HepG2 (cell line): ENCODE measurements around the gene EIF1AD. TPM values are rescaled to one million over a fixed set of nuclear protein-coding genes. Genes with fewer than 3 reads are reported as not detected.

Source experiments
- ATAD3A ChIP-seq: sonication (generic); formaldehyde crosslinking; IDR thresholded peaks from 2 replicates; pipeline ENCODE4 v1.4.0; 2020; ENCODE audit warnings: missing genetic modification reagents
- EEA1 ChIP-seq: sonication (generic); formaldehyde crosslinking; IDR thresholded peaks from 2 replicates; pipeline ENCODE4 v1.5.1; 2020; ENCODE audit warnings: mild to moderate bottlenecking, missing genetic modification reagents, borderline replicate concordance
- MXD4 ChIP-seq: IDR thresholded peaks from 2 replicates; pipeline ENCODE4 v1.6.1; 2016; ENCODE audit warnings: mild to moderate bottlenecking, missing biosample characterization, missing genetic modification reagents
- NFKBIZ ChIP-seq: IDR thresholded peaks from 2 replicates; pipeline ENCODE4 v1.6.1; 2018; ENCODE audit warnings: missing genetic modification reagents, missing compliant biosample characterization
- SYNCRIP ChIP-seq: fragments of 200-400 bp; formaldehyde crosslinking; IDR thresholded peaks from 2 replicates; pipeline ENCODE4 v1.6.1; 2018; ENCODE audit warnings: mild to moderate bottlenecking, low read depth, low read length; ENCODE audit not compliant: insufficient read depth
- ZBTB1 ChIP-seq: sonication (generic); formaldehyde crosslinking; IDR thresholded peaks from 2 replicates; pipeline ENCODE4 v1.4.0; 2020; ENCODE audit warnings: missing genetic modification reagents, borderline replicate concordance
- ZNF543 ChIP-seq: sonication (generic); formaldehyde crosslinking; IDR thresholded peaks from 2 replicates; pipeline ENCODE4 v1.4.0; 2020; ENCODE audit warnings: mild to moderate bottlenecking, missing genetic modification reagents
- ZNF569 ChIP-seq: sonication (generic); formaldehyde crosslinking; IDR thresholded peaks from 2 replicates; pipeline ENCODE4 v1.5.0; 2020; ENCODE audit warnings: mild to moderate bottlenecking, missing genetic modification reagents, moderate library complexity, borderline replicate concordance
- ZNF850 ChIP-seq: sonication (generic); formaldehyde crosslinking; conservative IDR thresholded peaks from 2 replicates; pipeline ENCODE4 v1.9.0; 2021; ENCODE audit warnings: mild to moderate bottlenecking, missing genetic modification reagents
- polyA plus RNA-seq, 8 experiments: library from polyadenylated mRNA; depleted of rRNA in 3 of 8; stranded (reverse) in 7 of 8; unstranded in 1 of 8; fragments of >200 nt; fragmentation: Illumina TruSeq in 4 of 8; extraction: Trizol in 4 of 8; gene quantifications; 2 replicates each; pipeline versions ENCODE4 v1.2.1 to v1.2.3, GENCODE V29; 2011 to 2016; ENCODE audit warnings: low read depth in 4 of 8, missing spikeins in 1 of 8, mixed read lengths in 1 of 8; ENCODE audit not compliant: insufficient read depth in 1 of 8
- total RNA-seq, 5 experiments: library from RNA; depleted of rRNA; stranded (reverse); fragments of >200 nt; fragmentation: Illumina TruSeq; extraction: Trizol; gene quantifications; 2 replicates each; pipeline ENCODE4 v1.2.3, GENCODE V29; 2016; ENCODE audit warnings: low read depth in 1 of 5
- TF ChIP-seq, protein P1 (sequence below): IDR thresholded peaks from 2 replicates; pipeline ENCODE4 v1.6.1; 2016; ENCODE audit warnings: low read depth
- TF ChIP-seq, protein P2 (sequence below): sonication (generic); formaldehyde crosslinking; IDR thresholded peaks from 2 replicates; pipeline ENCODE4 v1.8.1; 2023; ENCODE audit warnings: mild to moderate bottlenecking, missing genetic modification reagents, borderline replicate concordance
- TF ChIP-seq, protein P3 (sequence below): sonication (generic); formaldehyde crosslinking; IDR thresholded peaks from 2 replicates; pipeline ENCODE4 v1.4.0; 2020; ENCODE audit warnings: mild to moderate bottlenecking, missing genetic modification reagents
- TF ChIP-seq, protein P4 (sequence below): sonication (generic); formaldehyde crosslinking; IDR thresholded peaks from 2 replicates; pipeline ENCODE4 v1.5.0; 2020; ENCODE audit warnings: mild to moderate bottlenecking, missing genetic modification reagents, moderate library complexity
- TF ChIP-seq, protein P5 (sequence below): sonication (generic); formaldehyde crosslinking; IDR thresholded peaks from 2 replicates; pipeline ENCODE4 v1.8.0; 2022; ENCODE audit warnings: mild to moderate bottlenecking, missing genetic modification reagents
- TF ChIP-seq, protein P6 (sequence below): sonication (generic); formaldehyde crosslinking; conservative IDR thresholded peaks from 2 replicates; pipeline ENCODE4 v1.4.0; 2020; ENCODE audit warnings: mild to moderate bottlenecking, missing genetic modification reagents, moderate library complexity

The EIF1AD gene
- total and polyA plus RNA-seq, 2 of the 13 experiments (the other 11 are each of a cell fraction or from before 2014, with no cell fraction given): 18.2 to 30.8 TPM

DNA sequence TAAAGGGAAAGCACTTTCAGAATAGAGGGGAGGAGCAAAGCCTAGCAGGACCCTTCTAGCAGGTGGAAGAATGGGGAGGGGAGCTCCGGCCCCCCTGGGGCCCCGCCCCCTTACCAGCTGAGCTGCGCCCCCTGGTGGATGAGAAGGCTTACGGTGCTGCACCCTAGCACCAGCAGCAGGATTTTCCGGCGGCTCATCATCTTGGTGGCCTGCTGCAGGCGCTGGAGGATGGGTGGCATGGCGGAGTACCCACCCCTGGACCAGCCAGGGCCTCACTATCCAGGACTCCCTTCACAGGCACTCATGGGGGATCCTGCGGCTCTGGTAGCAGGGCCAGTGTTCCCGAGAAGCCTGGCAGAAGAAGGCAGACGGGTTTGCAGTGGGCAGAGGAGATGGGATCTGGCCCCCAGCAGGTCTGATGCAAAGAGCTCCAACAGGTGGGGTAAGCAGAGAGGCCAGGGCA is 43.3 kb upstream of the EIF1AD start (continued):
- TF ChIP-seq EEA1 (CRISPR knock-in tag) (no peak), ZNF850 (CRISPR knock-in tag) (no peak), ZNF569 (CRISPR knock-in tag) (no peak), MXD4 (CRISPR knock-in tag) (no peak), ZBTB1 (CRISPR knock-in tag) (no peak), NFKBIZ (CRISPR knock-in tag) (no peak), SYNCRIP (no peak), ZNF543 (CRISPR knock-in tag) (no peak), ATAD3A (CRISPR knock-in tag) (no peak)
- TF ChIP-seq, protein P1, sequence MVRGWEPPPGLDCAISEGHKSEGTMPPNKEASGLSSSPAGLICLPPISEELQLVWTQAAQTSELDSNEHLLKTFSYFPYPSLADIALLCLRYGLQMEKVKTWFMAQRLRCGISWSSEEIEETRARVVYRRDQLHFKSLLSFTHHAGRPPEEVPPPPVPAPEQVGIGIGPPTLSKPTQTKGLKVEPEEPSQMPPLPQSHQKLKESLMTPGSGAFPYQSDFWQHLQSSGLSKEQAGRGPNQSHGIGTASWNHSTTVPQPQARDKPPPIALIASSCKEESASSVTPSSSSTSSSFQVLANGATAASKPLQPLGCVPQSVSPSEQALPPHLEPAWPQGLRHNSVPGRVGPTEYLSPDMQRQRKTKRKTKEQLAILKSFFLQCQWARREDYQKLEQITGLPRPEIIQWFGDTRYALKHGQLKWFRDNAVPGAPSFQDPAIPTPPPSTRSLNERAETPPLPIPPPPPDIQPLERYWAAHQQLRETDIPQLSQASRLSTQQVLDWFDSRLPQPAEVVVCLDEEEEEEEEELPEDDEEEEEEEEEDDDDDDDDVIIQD (CRISPR knock-in tag): no peak
- TF ChIP-seq, protein P2, sequence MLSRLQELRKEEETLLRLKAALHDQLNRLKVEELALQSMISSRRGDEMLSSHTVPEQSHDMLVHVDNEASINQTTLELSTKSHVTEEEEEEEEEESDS (CRISPR knock-in tag): no peak
- TF ChIP-seq, protein P3, sequence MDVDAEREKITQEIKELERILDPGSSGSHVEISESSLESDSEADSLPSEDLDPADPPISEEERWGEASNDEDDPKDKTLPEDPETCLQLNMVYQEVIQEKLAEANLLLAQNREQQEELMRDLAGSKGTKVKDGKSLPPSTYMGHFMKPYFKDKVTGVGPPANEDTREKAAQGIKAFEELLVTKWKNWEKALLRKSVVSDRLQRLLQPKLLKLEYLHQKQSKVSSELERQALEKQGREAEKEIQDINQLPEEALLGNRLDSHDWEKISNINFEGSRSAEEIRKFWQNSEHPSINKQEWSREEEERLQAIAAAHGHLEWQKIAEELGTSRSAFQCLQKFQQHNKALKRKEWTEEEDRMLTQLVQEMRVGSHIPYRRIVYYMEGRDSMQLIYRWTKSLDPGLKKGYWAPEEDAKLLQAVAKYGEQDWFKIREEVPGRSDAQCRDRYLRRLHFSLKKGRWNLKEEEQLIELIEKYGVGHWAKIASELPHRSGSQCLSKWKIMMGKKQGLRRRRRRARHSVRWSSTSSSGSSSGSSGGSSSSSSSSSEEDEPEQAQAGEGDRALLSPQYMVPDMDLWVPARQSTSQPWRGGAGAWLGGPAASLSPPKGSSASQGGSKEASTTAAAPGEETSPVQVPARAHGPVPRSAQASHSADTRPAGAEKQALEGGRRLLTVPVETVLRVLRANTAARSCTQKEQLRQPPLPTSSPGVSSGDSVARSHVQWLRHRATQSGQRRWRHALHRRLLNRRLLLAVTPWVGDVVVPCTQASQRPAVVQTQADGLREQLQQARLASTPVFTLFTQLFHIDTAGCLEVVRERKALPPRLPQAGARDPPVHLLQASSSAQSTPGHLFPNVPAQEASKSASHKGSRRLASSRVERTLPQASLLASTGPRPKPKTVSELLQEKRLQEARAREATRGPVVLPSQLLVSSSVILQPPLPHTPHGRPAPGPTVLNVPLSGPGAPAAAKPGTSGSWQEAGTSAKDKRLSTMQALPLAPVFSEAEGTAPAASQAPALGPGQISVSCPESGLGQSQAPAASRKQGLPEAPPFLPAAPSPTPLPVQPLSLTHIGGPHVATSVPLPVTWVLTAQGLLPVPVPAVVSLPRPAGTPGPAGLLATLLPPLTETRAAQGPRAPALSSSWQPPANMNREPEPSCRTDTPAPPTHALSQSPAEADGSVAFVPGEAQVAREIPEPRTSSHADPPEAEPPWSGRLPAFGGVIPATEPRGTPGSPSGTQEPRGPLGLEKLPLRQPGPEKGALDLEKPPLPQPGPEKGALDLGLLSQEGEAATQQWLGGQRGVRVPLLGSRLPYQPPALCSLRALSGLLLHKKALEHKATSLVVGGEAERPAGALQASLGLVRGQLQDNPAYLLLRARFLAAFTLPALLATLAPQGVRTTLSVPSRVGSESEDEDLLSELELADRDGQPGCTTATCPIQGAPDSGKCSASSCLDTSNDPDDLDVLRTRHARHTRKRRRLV (CRISPR knock-in tag): no peak
- TF ChIP-seq, protein P4, sequence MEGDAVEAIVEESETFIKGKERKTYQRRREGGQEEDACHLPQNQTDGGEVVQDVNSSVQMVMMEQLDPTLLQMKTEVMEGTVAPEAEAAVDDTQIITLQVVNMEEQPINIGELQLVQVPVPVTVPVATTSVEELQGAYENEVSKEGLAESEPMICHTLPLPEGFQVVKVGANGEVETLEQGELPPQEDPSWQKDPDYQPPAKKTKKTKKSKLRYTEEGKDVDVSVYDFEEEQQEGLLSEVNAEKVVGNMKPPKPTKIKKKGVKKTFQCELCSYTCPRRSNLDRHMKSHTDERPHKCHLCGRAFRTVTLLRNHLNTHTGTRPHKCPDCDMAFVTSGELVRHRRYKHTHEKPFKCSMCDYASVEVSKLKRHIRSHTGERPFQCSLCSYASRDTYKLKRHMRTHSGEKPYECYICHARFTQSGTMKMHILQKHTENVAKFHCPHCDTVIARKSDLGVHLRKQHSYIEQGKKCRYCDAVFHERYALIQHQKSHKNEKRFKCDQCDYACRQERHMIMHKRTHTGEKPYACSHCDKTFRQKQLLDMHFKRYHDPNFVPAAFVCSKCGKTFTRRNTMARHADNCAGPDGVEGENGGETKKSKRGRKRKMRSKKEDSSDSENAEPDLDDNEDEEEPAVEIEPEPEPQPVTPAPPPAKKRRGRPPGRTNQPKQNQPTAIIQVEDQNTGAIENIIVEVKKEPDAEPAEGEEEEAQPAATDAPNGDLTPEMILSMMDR (CRISPR knock-in tag): peak; percentile 91
- TF ChIP-seq, protein P5, sequence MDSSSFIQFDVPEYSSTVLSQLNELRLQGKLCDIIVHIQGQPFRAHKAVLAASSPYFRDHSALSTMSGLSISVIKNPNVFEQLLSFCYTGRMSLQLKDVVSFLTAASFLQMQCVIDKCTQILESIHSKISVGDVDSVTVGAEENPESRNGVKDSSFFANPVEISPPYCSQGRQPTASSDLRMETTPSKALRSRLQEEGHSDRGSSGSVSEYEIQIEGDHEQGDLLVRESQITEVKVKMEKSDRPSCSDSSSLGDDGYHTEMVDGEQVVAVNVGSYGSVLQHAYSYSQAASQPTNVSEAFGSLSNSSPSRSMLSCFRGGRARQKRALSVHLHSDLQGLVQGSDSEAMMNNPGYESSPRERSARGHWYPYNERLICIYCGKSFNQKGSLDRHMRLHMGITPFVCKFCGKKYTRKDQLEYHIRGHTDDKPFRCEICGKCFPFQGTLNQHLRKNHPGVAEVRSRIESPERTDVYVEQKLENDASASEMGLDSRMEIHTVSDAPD (CRISPR knock-in tag): no peak
- TF ChIP-seq, protein P6, sequence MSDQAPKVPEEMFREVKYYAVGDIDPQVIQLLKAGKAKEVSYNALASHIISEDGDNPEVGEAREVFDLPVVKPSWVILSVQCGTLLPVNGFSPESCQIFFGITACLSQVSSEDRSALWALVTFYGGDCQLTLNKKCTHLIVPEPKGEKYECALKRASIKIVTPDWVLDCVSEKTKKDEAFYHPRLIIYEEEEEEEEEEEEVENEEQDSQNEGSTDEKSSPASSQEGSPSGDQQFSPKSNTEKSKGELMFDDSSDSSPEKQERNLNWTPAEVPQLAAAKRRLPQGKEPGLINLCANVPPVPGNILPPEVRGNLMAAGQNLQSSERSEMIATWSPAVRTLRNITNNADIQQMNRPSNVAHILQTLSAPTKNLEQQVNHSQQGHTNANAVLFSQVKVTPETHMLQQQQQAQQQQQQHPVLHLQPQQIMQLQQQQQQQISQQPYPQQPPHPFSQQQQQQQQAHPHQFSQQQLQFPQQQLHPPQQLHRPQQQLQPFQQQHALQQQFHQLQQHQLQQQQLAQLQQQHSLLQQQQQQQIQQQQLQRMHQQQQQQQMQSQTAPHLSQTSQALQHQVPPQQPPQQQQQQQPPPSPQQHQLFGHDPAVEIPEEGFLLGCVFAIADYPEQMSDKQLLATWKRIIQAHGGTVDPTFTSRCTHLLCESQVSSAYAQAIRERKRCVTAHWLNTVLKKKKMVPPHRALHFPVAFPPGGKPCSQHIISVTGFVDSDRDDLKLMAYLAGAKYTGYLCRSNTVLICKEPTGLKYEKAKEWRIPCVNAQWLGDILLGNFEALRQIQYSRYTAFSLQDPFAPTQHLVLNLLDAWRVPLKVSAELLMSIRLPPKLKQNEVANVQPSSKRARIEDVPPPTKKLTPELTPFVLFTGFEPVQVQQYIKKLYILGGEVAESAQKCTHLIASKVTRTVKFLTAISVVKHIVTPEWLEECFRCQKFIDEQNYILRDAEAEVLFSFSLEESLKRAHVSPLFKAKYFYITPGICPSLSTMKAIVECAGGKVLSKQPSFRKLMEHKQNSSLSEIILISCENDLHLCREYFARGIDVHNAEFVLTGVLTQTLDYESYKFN: no peak
